Heart right ventricle (tissue), 16 donors: Measurements from ENCODE around the gene GALNT14. TPM values are rescaled to one million over a fixed set of nuclear protein-coding genes. Genes with fewer than 3 reads are reported as not detected.

ENCODE experiments used
- ATAC-seq, 8 donors: fragments of 200-7000 bp; cut with Tn5 transposase; one replicate each; pipeline ENCODE4 v1.9.1; 2020; ENCODE audit warnings: mild to moderate bottlenecking in 8 of 8, moderate library complexity in 8 of 8, moderate number of reproducible peaks in 1 of 8
- DNase-seq, 2 donors: peaks; one replicate each; pipeline ENCODE4 v3.0.0-alpha.2; 2020
- H3K27ac ChIP-seq, 10 donors: fragments of 200-600 bp; sonication (generic) in 2 of 10; one replicate each; pipeline versions ENCODE4 v1.5.0 to v1.8.0; 2020 to 2022; ENCODE audit warnings: mild to moderate bottlenecking in 3 of 10
- H3K27me3 ChIP-seq, 7 donors: fragments of 200-600 bp; one replicate each; pipeline ENCODE4 v1.8.0; 2021 to 2022; ENCODE audit warnings: mild to moderate bottlenecking in 2 of 7
- H3K36me3 ChIP-seq, 9 donors: fragments of 200-600 bp; sonication (generic) in 1 of 9; one replicate each; pipeline versions ENCODE4 v1.5.0 to v1.8.0; 2020 to 2022; ENCODE audit warnings: mild to moderate bottlenecking in 2 of 9
- H3K4me1 ChIP-seq, 9 donors: fragments of 200-600 bp; sonication (generic) in 1 of 9; one replicate each; pipeline versions ENCODE4 v1.5.0 to v1.8.0; 2020 to 2022; ENCODE audit warnings: mild to moderate bottlenecking in 4 of 9
- H3K4me3 ChIP-seq, 10 donors: fragments of 200-600 bp; sonication (generic) in 2 of 10; one replicate each; pipeline versions ENCODE4 v1.5.0 to v1.8.0; 2020 to 2022; ENCODE audit warnings: mild to moderate bottlenecking in 7 of 10, moderate library complexity in 2 of 10
- H3K9me3 ChIP-seq, 11 donors: fragments of 200-600 bp in 10 of 11; sonication (generic) in 2 of 11; one replicate each; pipeline versions ENCODE4 v1.5.0 to v1.8.0; 2013 to 2022; ENCODE audit warnings: mild to moderate bottlenecking in 2 of 11, control low read depth in 1 of 11, moderate library complexity in 1 of 11
- CTCF ChIP-seq, 9 donors: fragments of 200-600 bp; sonication (generic) in 2 of 9; IDR thresholded peaks; one replicate each; pipeline versions ENCODE4 v1.5.0 to v1.8.0; 2021 to 2022; ENCODE audit warnings: antibody characterized with exemption in 9 of 9, mild to moderate bottlenecking in 5 of 9, moderate library complexity in 1 of 9
- WGBS, 2 donors: extraction: QIAGEN DNeasy Blood & Tissue Kit; methylation state at CpG; one replicate each; pipeline ENCODE4 v1.1.7; 2013; ENCODE audit warnings: inconsistent platforms in 1 of 2; 5-methylcytosine and 5-hydroxymethylcytosine counted together
- intact Hi-C, 10 donors: fragments of 100-400 bp; cut with DNase I; formaldehyde crosslinking; loops; one replicate each; pipeline versions ENCODE4 v1.11.1 to v1.14.2; 2022
- polyA plus RNA-seq, 2 donors: library from polyadenylated mRNA; stranded (reverse); fragments of 200-250 nt; gene quantifications; one replicate each; pipeline ENCODE4 v1.2.3, GENCODE V29; 2013
- total RNA-seq, 10 donors: library from RNA; stranded (reverse); fragmentation: NEBNext Ultra II Directional in 3 of 10; extraction: Animal tissue kit (Norgen Biotek cat#: 25700) in 3 of 10; gene quantifications; one replicate each; pipeline versions ENCODE4 v1.2.1 to v1.2.4, GENCODE V29; 2021 to 2023
- donor health status: Arrhythmogenic right ventricular cardiomyopathy.
- donor health status: ischemic (EF 13 %, LVEDD 7.1; RV severe dilation, severe dysfunction).
- donor health status: healthy with polysubstance abuse.
- donor health status: DM: no; HTN: yes; CAD: no.
- donor health status: DM: no; HTN: no; CAD: no.
- donor health status: ischemic (EF 25% LVEDD 6.9; RV normal size, moderate dysfunction).
- donor health status: ischemic (EF 25% LVEDD 5.7; RV mildly dilated, moderate dysfunction).
- donor health status: healthy.
- donor health status: DM: yes; HTN: yes; CAD: no.
- donor health status: Ischemic cardiomyopathy.
- donor health status: ischemic (EF 35%, LVEDD 5.7; RV mildly dilated, moderate dysfunction).
- donor health status: nonischemic (EF 11% LVEDD 7.7; RV severe dilation, severe dysfunction).
- donor health status: DM: yes; HTN: yes; CAD: no.
- donor health status: PGD.
- donor health status: ischemic (EF 29% LVEDD 5.4; RV normal size, mild dysfunction).
- donor health status: nonischemic (EF 23%, LVEDD 6.1; RV moderate dilation, normal function).

Gene GALNT14
- total and polyA plus RNA-seq, 12 donors = 0.17 to 1.4 (median 0.63) TPM; not detected in 2

- WGBS, 2 donors = 60 to 62% methylated on average over 7 of the region's 7 CpGs
- ATAC-seq (no peak), DNase-seq (no peak)
- no peak for TF ChIP-seq CTCF (IDR thresholded peaks at IDR 0.05)
- Histone ChIP-seq H3K4me1 (peaks cover 0 to under 1% (median 0%) of the 10 kb centered on the region in 9 donors), H3K4me3 (no peak overlapping the region), H3K27me3 (no peaks in the 10 kb centered on the region), H3K27ac (no peak overlapping the region), H3K36me3 (no peaks in the 10 kb centered on the region), H3K9me3 (peaks cover 0 to 8% (median 0%) of the 10 kb centered on the region in 11 donors)
- intact Hi-C loops = no loop called here
Observed at GRCh38 chr2:30888852-30889409, 249.3 kb downstream of the GALNT14 start.

GRCh38 chr2:30886080-30886479 is 252.2 kb downstream of the GALNT14 start:
- no peak for TF ChIP-seq CTCF (IDR thresholded peaks at IDR 0.05)
- Histone ChIP-seq H3K27me3 (peaks cover 0 to 5% (median 0%) of the 10 kb centered on the region in 7 donors), H3K9me3 (no peaks in the 10 kb centered on the region), H3K4me1 (no peaks in the 10 kb centered on the region), H3K36me3 (no peaks in the 10 kb centered on the region), H3K4me3 (no peak overlapping the region), H3K27ac (no peak overlapping the region)
- WGBS, 2 donors = 66 to 73% methylated on average over 6 of the region's 6 CpGs
- no peak for ATAC-seq
- intact Hi-C loops = no loop called here
- DNase-seq = no peak

- no peak overlapping the region for H3K4me3 ChIP-seq
- DNase-seq (no peak), ATAC-seq (no peak)
- H3K36me3 ChIP-seq = no peaks in the 10 kb centered on the region
- no peak overlapping the region for H3K27ac ChIP-seq
- peaks cover 0 to 12% (median 0%) of the 10 kb centered on the region in 11 donors for H3K9me3 ChIP-seq
- intact Hi-C loops = no loop called here
- 88 to 90% methylated on average over 3 of the region's 3 CpGs for WGBS, 2 donors
- TF ChIP-seq CTCF (IDR thresholded peaks at IDR 0.05) = no peak
- no peaks in the 10 kb centered on the region for H3K4me1 ChIP-seq
- H3K27me3 ChIP-seq = peaks cover 0 to 5% (median 0%) of the 10 kb centered on the region in 7 donors
Observed at GRCh38 chr2:30883822-30884221, 254.4 kb downstream of the GALNT14 start.

GRCh38 chr2:30883184-30883583 is 255.1 kb downstream of the GALNT14 start:
- H3K9me3 ChIP-seq = peaks cover 0 to 13% (median 0%) of the 10 kb centered on the region in 11 donors

More at GRCh38 chr2:30883184-30883583, 255.1 kb downstream of the GALNT14 start:
- 91 to 92% methylated on average over 4 of the region's 4 CpGs for WGBS, 2 donors
- Histone ChIP-seq H3K4me3 (no peak overlapping the region), H3K27ac (no peak overlapping the region), H3K27me3 (peaks cover 0 to 5% (median 0%) of the 10 kb centered on the region in 7 donors), H3K4me1 (no peaks in the 10 kb centered on the region), H3K36me3 (no peaks in the 10 kb centered on the region)
- DNase-seq (no peak), ATAC-seq (no peak)
- TF ChIP-seq CTCF (IDR thresholded peaks at IDR 0.05) = no peak
- intact Hi-C loops = no loop called here
